HG02642 (cell line): ENCODE measurements around the gene LRRC8D.

Experiments used
- ATAC-seq: cut with Tn5 transposase; IDR thresholded peaks from one replicate; pipeline ENCODE4 v1.9.1; 2021; ENCODE audit warnings: mild to moderate bottlenecking; ENCODE audit not compliant: unreplicated experiment, poor library complexity

Gene LRRC8D

GRCh38 chr1:89951766-89952604 is 131.2 kb downstream of the LRRC8D start:
- no peak for ATAC-seq

GRCh38 chr1:89952605-89953130 is 131.8 kb downstream of the LRRC8D start:
- no peak for ATAC-seq

GRCh38 chr1:89953131-89953626 is 132.3 kb downstream of the LRRC8D start:
- peak; percentile 60 for ATAC-seq

GRCh38 chr1:89953929-89954328 is 133.1 kb downstream of the LRRC8D start:
- ATAC-seq, result no peak

- ATAC-seq, result no peak
Measured at GRCh38 chr1:89954401-89954800, 133.6 kb downstream of the LRRC8D start.

GRCh38 chr1:89955311-89956205 is 134.7 kb downstream of the LRRC8D start:
- ATAC-seq, result no peak

- no peak for ATAC-seq
Measured at GRCh38 chr1:89957107-89957506, 136.3 kb downstream of the LRRC8D start.

GRCh38 chr1:89958851-89959654 is 138.2 kb downstream of the LRRC8D start:
- no peak for ATAC-seq

- no peak for ATAC-seq
Measured at GRCh38 chr1:89959719-89960118, 138.9 kb downstream of the LRRC8D start.

GRCh38 chr1:89962024-89962741 is 141.4 kb downstream of the LRRC8D start:
- ATAC-seq, result no peak

- no peak for ATAC-seq
Measured at GRCh38 chr1:89962742-89963075, 141.9 kb downstream of the LRRC8D start.

- no peak for ATAC-seq
Measured at GRCh38 chr1:89965193-89965768, 144.4 kb downstream of the LRRC8D start.

- no peak for ATAC-seq
Measured at GRCh38 chr1:89966656-89967055, 145.8 kb downstream of the LRRC8D start.

- ATAC-seq, result peak; percentile 65
Measured at GRCh38 chr1:89971600-89971999, 150.8 kb downstream of the LRRC8D start.

- ATAC-seq, result no peak
Measured at GRCh38 chr1:89972024-89972423, 151.2 kb downstream of the LRRC8D start.

- no peak for ATAC-seq
Measured at GRCh38 chr1:89973471-89974127, 152.8 kb downstream of the LRRC8D start.

GRCh38 chr1:89974256-89974655 is 153.4 kb downstream of the LRRC8D start:
- no peak for ATAC-seq

GRCh38 chr1:89974696-89975470 is 154.1 kb downstream of the LRRC8D start:
- ATAC-seq, result no peak
